ENCODE results near the gene PFKFB3.

The PFKFB3 gene

DNA sequence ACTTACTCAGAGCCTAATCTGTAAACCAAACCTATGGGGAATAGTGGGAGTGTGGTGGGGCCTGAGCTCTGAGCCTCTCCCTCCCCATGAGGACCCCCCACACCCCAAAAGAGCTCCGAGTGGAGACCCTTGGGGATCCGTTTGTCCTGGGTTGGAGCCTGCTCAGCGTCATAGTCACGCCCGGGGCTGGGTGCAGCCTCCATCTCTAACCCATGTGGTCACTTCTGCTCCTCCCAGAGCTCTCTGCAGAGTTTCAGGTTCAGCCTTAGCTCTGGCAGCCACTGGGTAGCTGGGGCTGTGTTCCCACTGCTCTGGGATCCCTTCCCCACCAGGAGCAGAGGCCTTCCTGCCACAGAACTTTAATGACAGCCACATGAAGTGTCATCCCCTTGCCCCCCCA lies 25.9 kb downstream of the PFKFB3 start:
- H3K27ac Mint-ChIP-seq = no peak overlapping the region
- no peak for DNase-seq
- H3K4me3 Mint-ChIP-seq = no peak overlapping the region
- H3K9me3 Mint-ChIP-seq = no peaks in the 10 kb centered on the region
- peaks cover 70% of the 10 kb centered on the region for H3K36me3 Mint-ChIP-seq (ENCODE audit: low read depth)
- no peaks in the 10 kb centered on the region for H3K4me1 Mint-ChIP-seq
- TF ChIP-seq, protein P1, sequence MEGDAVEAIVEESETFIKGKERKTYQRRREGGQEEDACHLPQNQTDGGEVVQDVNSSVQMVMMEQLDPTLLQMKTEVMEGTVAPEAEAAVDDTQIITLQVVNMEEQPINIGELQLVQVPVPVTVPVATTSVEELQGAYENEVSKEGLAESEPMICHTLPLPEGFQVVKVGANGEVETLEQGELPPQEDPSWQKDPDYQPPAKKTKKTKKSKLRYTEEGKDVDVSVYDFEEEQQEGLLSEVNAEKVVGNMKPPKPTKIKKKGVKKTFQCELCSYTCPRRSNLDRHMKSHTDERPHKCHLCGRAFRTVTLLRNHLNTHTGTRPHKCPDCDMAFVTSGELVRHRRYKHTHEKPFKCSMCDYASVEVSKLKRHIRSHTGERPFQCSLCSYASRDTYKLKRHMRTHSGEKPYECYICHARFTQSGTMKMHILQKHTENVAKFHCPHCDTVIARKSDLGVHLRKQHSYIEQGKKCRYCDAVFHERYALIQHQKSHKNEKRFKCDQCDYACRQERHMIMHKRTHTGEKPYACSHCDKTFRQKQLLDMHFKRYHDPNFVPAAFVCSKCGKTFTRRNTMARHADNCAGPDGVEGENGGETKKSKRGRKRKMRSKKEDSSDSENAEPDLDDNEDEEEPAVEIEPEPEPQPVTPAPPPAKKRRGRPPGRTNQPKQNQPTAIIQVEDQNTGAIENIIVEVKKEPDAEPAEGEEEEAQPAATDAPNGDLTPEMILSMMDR (IDR thresholded peaks at IDR 0.05) = no peak
- no peaks in the 10 kb centered on the region for H3K27me3 Mint-ChIP-seq (ENCODE audit: low read depth, poor library complexity)

DNA sequence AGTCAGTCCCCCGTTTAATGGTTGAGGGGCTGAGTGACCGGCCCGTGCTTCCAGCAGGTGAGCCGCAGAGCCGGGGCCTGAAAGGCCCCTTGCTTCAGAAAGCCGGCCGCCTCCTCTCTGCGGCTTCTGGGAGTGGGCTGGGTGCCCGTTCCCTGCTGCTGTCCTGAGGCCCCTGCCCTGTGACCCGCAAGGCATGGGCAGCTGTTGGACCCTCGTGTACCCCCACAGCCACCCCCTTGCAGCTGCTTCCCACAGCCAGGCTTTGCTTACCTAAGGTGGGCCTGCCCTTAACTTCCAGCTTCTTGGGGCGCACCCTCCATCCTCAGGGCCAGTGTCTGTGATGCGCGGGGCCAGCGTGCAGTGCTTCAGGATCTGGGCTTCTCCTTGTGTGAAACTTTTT lies 26.6 kb downstream of the PFKFB3 start:
- Mint-ChIP-seq H3K27me3 (ENCODE audit: low read depth, poor library complexity) (no peaks in the 10 kb centered on the region), H3K27ac (no peak overlapping the region), H3K4me3 (no peak overlapping the region), H3K9me3 (no peaks in the 10 kb centered on the region), H3K4me1 (peaks cover 5% of the 10 kb centered on the region), H3K36me3 (ENCODE audit: low read depth) (peaks cover 70% of the 10 kb centered on the region)
- TF ChIP-seq, protein P1 (IDR thresholded peaks at IDR 0.05) = no peak
- DNase-seq = no peak

DNA sequence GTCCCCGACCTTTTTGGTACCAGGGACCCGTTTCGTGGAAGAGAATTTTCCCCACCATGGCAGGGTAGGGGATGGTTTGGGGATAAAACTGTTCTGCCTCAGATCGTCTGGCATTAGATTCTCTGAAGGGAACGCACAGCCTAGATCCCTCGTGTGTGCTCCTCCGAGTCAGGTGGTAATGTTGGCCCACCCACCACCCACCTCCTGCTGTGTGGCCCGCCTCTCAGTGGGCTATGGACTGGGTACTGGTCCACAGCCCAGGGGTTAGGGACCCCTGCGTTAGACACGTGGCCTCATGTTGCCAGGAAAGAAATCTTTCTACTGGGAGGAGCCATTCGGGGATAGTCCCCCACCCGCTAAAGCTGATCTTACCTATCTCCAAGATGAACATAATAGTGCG lies 27.0 kb downstream of the PFKFB3 start:
- TF ChIP-seq, protein P1 (IDR thresholded peaks at IDR 0.05) = no peak
- no peak overlapping the region for H3K4me3 Mint-ChIP-seq
- H3K27ac Mint-ChIP-seq = peak overlapping the region; percentile 10
- H3K9me3 Mint-ChIP-seq = no peaks in the 10 kb centered on the region
- H3K36me3 Mint-ChIP-seq (ENCODE audit: low read depth) = peaks cover 70% of the 10 kb centered on the region
- no peak for DNase-seq
- peaks cover 9% of the 10 kb centered on the region for H3K4me1 Mint-ChIP-seq
- no peaks in the 10 kb centered on the region for H3K27me3 Mint-ChIP-seq (ENCODE audit: low read depth, poor library complexity)

DNA sequence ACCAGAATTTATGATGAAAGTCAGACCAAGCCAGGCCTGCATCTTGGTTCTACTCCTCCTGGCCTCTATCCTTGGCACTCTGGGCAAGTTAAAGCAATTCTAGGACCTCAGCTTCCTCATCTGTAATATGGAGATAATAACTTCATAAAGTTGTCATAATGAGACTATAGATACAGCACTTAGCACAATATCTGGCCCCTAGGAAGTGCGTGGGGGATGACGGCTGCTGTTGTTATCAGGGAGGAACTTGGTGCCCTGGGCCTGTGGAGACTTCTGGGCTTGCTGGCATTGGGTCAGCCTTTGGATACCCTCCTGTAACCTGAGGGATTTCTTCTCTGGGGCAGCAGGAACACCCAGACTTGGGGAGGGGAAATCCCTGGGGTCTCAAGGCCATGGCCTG lies 27.6 kb downstream of the PFKFB3 start:
- Mint-ChIP-seq H3K9me3 (no peaks in the 10 kb centered on the region), H3K36me3 (ENCODE audit: low read depth) (peaks cover 70% of the 10 kb centered on the region), H3K4me3 (no peak overlapping the region), H3K27ac (no peak overlapping the region), H3K4me1 (peaks cover 9% of the 10 kb centered on the region), H3K27me3 (ENCODE audit: low read depth, poor library complexity) (no peaks in the 10 kb centered on the region)
- no peak for DNase-seq
- TF ChIP-seq, protein P1 (IDR thresholded peaks at IDR 0.05) = no peak

DNA sequence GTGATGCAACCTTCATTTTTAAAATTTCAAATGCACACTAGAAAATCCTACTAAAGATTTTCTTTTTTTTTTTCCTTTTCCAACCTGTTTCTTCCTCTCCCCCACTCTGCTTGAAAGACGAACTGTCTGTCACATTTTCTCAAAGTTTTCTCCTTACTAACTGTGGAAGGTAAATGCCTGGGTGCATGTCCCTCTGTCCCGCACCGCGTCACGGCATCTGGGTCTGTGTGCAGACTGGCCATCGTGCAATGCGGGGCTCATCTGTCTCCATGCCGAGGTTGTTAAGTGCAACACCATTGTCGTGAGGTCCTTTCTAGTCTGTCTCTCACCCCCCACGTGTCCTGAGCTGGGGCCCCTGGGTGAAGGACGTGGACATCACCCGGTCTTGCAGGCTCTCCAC lies 28.4 kb downstream of the PFKFB3 start:
- no peaks in the 10 kb centered on the region for H3K27me3 Mint-ChIP-seq (ENCODE audit: low read depth, poor library complexity)
- no peak overlapping the region for H3K27ac Mint-ChIP-seq
- no peaks in the 10 kb centered on the region for H3K9me3 Mint-ChIP-seq
- H3K4me3 Mint-ChIP-seq = no peak overlapping the region
- TF ChIP-seq, protein P1 (IDR thresholded peaks at IDR 0.05) = no peak
- peaks cover 9% of the 10 kb centered on the region for H3K4me1 Mint-ChIP-seq
- peaks cover 71% of the 10 kb centered on the region for H3K36me3 Mint-ChIP-seq (ENCODE audit: low read depth)
- no peak for DNase-seq

DNA sequence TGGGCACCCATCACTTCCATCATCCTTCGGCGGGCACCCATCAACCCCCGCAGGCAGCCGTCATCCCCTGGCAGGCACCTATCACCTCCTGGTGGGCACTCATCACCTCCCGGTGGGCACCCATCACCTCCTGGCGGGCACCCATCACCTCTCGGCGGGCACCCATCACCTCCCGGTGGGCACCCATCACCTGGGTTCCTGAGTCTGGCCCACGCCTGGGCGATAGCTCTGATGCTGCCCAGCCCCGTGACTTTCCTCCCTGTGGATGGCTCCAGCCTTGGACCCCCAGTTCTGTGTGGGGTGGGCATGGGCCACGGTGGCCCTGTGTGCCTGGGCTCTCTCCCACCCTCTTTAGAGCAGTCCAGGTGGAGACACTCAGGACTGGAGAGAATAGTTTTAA lies 29.0 kb downstream of the PFKFB3 start:
- no peak overlapping the region for H3K27ac Mint-ChIP-seq
- DNase-seq = no peak
- peaks cover 9% of the 10 kb centered on the region for H3K4me1 Mint-ChIP-seq
- TF ChIP-seq, protein P1 (IDR thresholded peaks at IDR 0.05) = no peak
- no peaks in the 10 kb centered on the region for H3K27me3 Mint-ChIP-seq (ENCODE audit: low read depth, poor library complexity)
- H3K36me3 Mint-ChIP-seq (ENCODE audit: low read depth) = peaks cover 73% of the 10 kb centered on the region
- H3K9me3 Mint-ChIP-seq = no peaks in the 10 kb centered on the region
- H3K4me3 Mint-ChIP-seq = no peak overlapping the region
